Measurements from ENCODE around the gene MOGAT3.

DNA sequence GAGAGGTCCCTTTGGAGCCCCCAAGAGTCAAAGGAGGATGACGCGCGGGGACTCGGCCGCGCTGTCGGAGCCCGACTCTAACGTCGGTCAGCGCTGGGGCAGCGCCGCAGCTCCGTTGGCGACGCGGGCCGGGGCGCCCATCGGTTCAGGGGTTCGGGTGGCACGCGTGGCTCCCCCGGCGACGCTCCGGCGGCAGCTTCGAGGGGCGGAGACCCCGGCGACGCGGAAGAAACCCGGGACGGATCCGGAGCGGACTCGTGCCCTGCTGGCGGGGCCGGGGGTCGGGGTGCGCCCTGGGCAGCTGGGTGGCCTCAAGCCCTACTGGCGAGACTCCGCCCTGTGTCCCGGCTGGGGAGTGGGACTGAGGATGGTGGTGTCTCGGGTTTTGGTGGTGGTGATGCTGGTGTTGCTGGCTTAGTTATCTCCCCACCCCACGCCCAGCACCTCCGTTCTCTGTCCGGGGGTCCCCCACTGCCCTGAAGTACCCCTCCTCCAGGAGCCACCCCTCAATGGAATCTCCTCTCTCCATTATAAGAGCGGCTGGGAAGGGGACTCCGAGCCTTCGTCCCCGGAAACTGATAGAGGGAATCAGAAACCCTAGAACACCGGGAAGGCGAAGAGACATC is 20.6 kb downstream of the MOGAT3 start, which contains the start of gene NAT16:
- TF ChIP-seq, protein P1, sequence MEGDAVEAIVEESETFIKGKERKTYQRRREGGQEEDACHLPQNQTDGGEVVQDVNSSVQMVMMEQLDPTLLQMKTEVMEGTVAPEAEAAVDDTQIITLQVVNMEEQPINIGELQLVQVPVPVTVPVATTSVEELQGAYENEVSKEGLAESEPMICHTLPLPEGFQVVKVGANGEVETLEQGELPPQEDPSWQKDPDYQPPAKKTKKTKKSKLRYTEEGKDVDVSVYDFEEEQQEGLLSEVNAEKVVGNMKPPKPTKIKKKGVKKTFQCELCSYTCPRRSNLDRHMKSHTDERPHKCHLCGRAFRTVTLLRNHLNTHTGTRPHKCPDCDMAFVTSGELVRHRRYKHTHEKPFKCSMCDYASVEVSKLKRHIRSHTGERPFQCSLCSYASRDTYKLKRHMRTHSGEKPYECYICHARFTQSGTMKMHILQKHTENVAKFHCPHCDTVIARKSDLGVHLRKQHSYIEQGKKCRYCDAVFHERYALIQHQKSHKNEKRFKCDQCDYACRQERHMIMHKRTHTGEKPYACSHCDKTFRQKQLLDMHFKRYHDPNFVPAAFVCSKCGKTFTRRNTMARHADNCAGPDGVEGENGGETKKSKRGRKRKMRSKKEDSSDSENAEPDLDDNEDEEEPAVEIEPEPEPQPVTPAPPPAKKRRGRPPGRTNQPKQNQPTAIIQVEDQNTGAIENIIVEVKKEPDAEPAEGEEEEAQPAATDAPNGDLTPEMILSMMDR (IDR thresholded peaks at IDR 0.05), result no peak
- TF ChIP-seq POLR2A (IDR thresholded peaks at IDR 0.05), result no peak
